ENCODE results near the gene NAA80. TPM values are rescaled to one million over a fixed set of nuclear protein-coding genes. Genes with fewer than 3 reads are reported as not detected.
A peak's percentile ranks its signal among the peaks of the same experiment; 100 is the strongest.

NAA80 gene
- polyA plus RNA-seq, 1 of the 3 experiments (the other 2 are of a cell fraction), result 10.5 TPM

DNA sequence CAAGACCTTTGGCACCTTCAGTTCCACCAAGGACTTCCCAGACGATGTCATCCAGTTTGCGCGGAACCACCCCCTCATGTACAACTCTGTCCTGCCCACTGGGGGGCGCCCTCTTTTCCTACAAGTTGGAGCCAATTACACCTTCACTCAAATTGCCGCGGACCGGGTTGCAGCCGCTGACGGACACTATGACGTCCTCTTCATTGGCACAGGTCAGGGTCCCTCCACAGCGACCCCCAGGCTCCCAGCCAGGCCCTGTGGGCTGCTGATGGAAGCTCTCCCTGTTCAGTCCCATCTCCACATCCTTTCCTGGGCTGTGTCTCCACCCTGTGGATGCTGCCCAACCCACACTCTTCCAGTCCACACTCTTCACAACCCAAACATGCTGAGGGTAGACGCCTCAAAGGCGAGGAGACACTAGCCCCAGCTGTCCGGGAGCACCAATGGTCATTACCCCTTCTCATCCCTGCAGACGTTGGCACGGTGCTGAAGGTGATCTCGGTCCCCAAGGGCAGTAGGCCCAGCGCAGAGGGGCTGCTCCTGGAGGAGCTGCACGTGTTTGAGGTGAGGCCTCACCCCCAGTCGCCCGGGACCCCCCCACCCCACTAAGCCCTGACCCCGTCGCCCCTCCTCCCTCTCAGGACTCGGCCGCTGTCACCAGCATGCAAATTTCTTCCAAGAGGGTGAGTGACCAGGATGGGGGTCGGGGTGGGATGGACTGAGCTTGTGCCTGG, 24.7 kb downstream of the NAA80 start:
- ChIA-PET CTCF (interaction anchor here (0.6 to 12.2 kb wide), 36 partner anchors 10 to 276 kb away, joined by 3 to 206 read pairs (median 5); partner anchors contain the start of gene GNAT1), POLR2A (no interaction called here)
- Histone ChIP-seq H3K27ac (ENCODE audit: low read depth in 2 of 2, low read length in 1 of 2) (no peak overlapping the region), H3K4me3 (ENCODE audit: low read depth in 2 of 2, low read length in 1 of 2) (no peak overlapping the region; a peak in 1 of 4 replicates), H3F3A (replicated peaks; ENCODE audit: insufficient read depth) (peaks cover 14% of the 10 kb centered on the region), H3K9me2 (no peaks in the 10 kb centered on the region), H3K36me3 (replicated peaks in 1 of 2; ENCODE audit: control insufficient read depth in 1 of 2, insufficient read depth in 2 of 2, low read length in 1 of 2) (no peaks in the 10 kb centered on the region), H3K9me3 (no peaks in the 10 kb centered on the region), H3K4me2 (no peak overlapping the region), H3K79me2 (ENCODE audit: insufficient read depth) (no peaks in the 10 kb centered on the region), H4K20me1 (ENCODE audit: insufficient read depth) (no peaks in the 10 kb centered on the region), H3K27me3 (ENCODE audit: insufficient read depth) (0 out of 2 replicates have a peak, but pooled peaks cover 16% of the 10 kb centered on the region), H2AFZ (ENCODE audit: low read depth) (no peak overlapping the region), H3K4me1 (ENCODE audit: control insufficient read depth in 1 of 2, insufficient read depth in 2 of 2, low read depth in 1 of 2, low read length in 1 of 2) (peaks cover 8 to 19% of the 10 kb centered on the region in 2 experiments; a peak in 2 of 4 replicates), H3K9ac (no peak overlapping the region)
- TF ChIP-seq TAF1 (IDR thresholded peaks at IDR 0.05; ENCODE audit: borderline replicate concordance, low read depth, low read length) (no peak), SMC3 (IDR thresholded peaks at IDR 0.05; ENCODE audit: low read depth, low read length) (peak; percentile 27), RAD21 (IDR thresholded peaks at IDR 0.05; ENCODE audit: low read length) (peak; percentile 32), MEF2A (IDR thresholded peaks at IDR 0.05; ENCODE audit: borderline replicate concordance, low read depth) (no peak), FOXJ3 (CRISPR knock-in tag; IDR thresholded peaks at IDR 0.05) (no peak), SIN3A (IDR thresholded peaks at IDR 0.05; ENCODE audit: borderline replicate concordance, low read depth, low read length) (no peak)
- TF ChIP-seq, protein P1, sequence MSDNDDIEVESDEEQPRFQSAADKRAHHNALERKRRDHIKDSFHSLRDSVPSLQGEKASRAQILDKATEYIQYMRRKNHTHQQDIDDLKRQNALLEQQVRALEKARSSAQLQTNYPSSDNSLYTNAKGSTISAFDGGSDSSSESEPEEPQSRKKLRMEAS (IDR thresholded peaks at IDR 0.05; ENCODE audit: low read depth), result no peak
- TF ChIP-seq, protein P2, sequence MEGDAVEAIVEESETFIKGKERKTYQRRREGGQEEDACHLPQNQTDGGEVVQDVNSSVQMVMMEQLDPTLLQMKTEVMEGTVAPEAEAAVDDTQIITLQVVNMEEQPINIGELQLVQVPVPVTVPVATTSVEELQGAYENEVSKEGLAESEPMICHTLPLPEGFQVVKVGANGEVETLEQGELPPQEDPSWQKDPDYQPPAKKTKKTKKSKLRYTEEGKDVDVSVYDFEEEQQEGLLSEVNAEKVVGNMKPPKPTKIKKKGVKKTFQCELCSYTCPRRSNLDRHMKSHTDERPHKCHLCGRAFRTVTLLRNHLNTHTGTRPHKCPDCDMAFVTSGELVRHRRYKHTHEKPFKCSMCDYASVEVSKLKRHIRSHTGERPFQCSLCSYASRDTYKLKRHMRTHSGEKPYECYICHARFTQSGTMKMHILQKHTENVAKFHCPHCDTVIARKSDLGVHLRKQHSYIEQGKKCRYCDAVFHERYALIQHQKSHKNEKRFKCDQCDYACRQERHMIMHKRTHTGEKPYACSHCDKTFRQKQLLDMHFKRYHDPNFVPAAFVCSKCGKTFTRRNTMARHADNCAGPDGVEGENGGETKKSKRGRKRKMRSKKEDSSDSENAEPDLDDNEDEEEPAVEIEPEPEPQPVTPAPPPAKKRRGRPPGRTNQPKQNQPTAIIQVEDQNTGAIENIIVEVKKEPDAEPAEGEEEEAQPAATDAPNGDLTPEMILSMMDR (IDR thresholded peaks at IDR 0.05), result peak; percentile 94
- peak; percentile 83 for DNase-seq
- 4% methylated on average over 16 of the region's 26 CpGs for WGBS (ENCODE audit: low lambda C conversion rate)

DNA sequence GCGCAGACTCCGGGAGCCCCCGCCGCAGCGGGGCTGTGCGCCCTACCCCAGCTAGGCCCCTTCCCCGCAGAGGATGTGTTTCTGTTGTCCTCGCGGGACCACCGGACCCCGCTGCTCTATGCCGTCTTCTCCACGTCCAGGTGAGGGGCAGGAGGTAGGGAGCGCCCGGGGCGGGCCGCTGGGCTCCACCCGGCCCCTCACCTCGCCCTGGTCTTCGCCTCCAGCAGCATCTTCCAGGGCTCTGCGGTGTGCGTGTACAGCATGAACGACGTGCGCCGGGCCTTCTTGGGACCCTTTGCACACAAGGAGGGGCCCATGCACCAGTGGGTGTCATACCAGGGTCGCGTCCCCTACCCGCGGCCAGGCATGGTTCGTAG, 25.5 kb downstream of the NAA80 start:
- WGBS (ENCODE audit: low lambda C conversion rate), result 50% methylated on average over 23 of the region's 31 CpGs
- peaks cover 14% of the 10 kb centered on the region for H3F3A ChIP-seq (replicated peaks; ENCODE audit: insufficient read depth)
- ChIA-PET CTCF (interaction anchor here (0.6 to 12.2 kb wide), 22 partner anchors 9 to 337 kb away, joined by 3 to 206 read pairs (median 4); partner anchors contain the start of genes GNAI2 and GNAT1), POLR2A (no interaction called here)
- H3K9me2 ChIP-seq, result no peaks in the 10 kb centered on the region
- H2AFZ ChIP-seq (ENCODE audit: low read depth), result no peak overlapping the region
- peaks cover 11 to 19% of the 10 kb centered on the region in 2 experiments; a peak in 2 of 4 replicates for H3K4me1 ChIP-seq (ENCODE audit: control insufficient read depth in 1 of 2, insufficient read depth in 2 of 2, low read depth in 1 of 2, low read length in 1 of 2)
- H3K4me3 ChIP-seq (ENCODE audit: low read depth in 2 of 2, low read length in 1 of 2), result no peak overlapping the region
- no peaks in the 10 kb centered on the region for H3K36me3 ChIP-seq (replicated peaks in 1 of 2; ENCODE audit: control insufficient read depth in 1 of 2, insufficient read depth in 2 of 2, low read length in 1 of 2)
- no peak for TF ChIP-seq CHD2 (IDR thresholded peaks at IDR 0.05; ENCODE audit: low read length, partially characterized antibody)
- no peak for TF ChIP-seq FOXM1 (IDR thresholded peaks at IDR 0.05; ENCODE audit: low read depth)
- TF ChIP-seq, protein P1 (IDR thresholded peaks at IDR 0.05; ENCODE audit: low read depth), result no peak
- TF ChIP-seq RXRA (IDR thresholded peaks at IDR 0.05; ENCODE audit: borderline replicate concordance, low read depth), result no peak
- TF ChIP-seq RAD21 (IDR thresholded peaks at IDR 0.05; ENCODE audit: low read length), result no peak
- no peak for TF ChIP-seq MXI1 (IDR thresholded peaks at IDR 0.05; ENCODE audit: low read depth, low read length)
- no peak for TF ChIP-seq MEF2A (IDR thresholded peaks at IDR 0.05; ENCODE audit: borderline replicate concordance, low read depth)
- TF ChIP-seq EP300 (IDR thresholded peaks at IDR 0.05; ENCODE audit: borderline replicate concordance in 1 of 2, low read depth in 1 of 2, low read length in 1 of 2), result no peak
- no peak for TF ChIP-seq FOSL2 (IDR thresholded peaks at IDR 0.05; ENCODE audit: borderline replicate concordance, low read depth)
- TF ChIP-seq RFX5 (IDR thresholded peaks at IDR 0.05; ENCODE audit: low read length), result no peak
- TF ChIP-seq TEAD4 (IDR thresholded peaks at IDR 0.05; ENCODE audit: borderline replicate concordance, insufficient read depth), result no peak
- no peak for DNase-seq
- 0 out of 2 replicates have a peak, but pooled peaks cover 16% of the 10 kb centered on the region for H3K27me3 ChIP-seq (ENCODE audit: insufficient read depth)
- no peaks in the 10 kb centered on the region for H3K79me2 ChIP-seq (ENCODE audit: insufficient read depth)
- no peaks in the 10 kb centered on the region for H4K20me1 ChIP-seq (ENCODE audit: insufficient read depth)
- H3K4me2 ChIP-seq, result no peak overlapping the region
- no peaks in the 10 kb centered on the region for H3K9me3 ChIP-seq
- no peak overlapping the region for H3K27ac ChIP-seq (ENCODE audit: low read depth in 2 of 2, low read length in 1 of 2)
- H3K9ac ChIP-seq, result no peak overlapping the region

Measured in SK-N-SH (cell line).